Esophagus squamous epithelium (tissue), 4 donors: ENCODE results near the gene GNAL.

Source experiments
- POLR2A ChIP-seq, 4 donors: fragments of 450-650 bp; IDR thresholded peaks; one replicate each; pipeline ENCODE4 v1.6.1; 2017; ENCODE audit warnings: antibody characterized with exemption in 4 of 4, mild to moderate bottlenecking in 4 of 4, moderate library complexity in 3 of 4
- TF ChIP-seq, protein P1 (sequence below), 6 experiments: fragments of 450-650 bp in 4 of 6; fragments of 200-600 bp in 2 of 6; sonication (generic) in 2 of 6; IDR thresholded peaks; one replicate each; pipeline ENCODE4 v1.5.1; 2016 to 2019; ENCODE audit warnings: antibody characterized with exemption in 6 of 6, mild to moderate bottlenecking in 4 of 6, moderate library complexity in 4 of 6

DNA sequence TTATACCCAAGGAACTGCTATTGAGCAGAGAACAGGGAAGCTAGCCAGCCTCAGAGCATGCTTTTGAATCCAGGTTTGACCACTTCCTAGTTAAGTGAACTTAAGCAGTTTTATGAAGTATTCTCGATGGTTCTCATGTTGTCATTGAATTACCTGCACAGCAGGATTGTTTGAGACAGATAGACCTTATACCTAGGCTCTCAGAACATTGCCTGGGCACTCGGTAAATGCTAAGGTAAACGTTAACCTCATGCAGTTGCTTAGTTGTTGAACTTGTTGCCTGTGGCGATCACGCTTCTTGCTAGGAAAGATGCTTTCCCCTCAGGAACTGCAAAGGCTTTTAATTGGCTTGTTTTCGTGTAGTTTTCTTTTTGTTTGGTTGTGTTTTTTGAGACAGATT is 128.2 kb downstream of the GNAL start:
- TF ChIP-seq POLR2A (IDR thresholded peaks at IDR 0.05) = no peak
- TF ChIP-seq, protein P1, sequence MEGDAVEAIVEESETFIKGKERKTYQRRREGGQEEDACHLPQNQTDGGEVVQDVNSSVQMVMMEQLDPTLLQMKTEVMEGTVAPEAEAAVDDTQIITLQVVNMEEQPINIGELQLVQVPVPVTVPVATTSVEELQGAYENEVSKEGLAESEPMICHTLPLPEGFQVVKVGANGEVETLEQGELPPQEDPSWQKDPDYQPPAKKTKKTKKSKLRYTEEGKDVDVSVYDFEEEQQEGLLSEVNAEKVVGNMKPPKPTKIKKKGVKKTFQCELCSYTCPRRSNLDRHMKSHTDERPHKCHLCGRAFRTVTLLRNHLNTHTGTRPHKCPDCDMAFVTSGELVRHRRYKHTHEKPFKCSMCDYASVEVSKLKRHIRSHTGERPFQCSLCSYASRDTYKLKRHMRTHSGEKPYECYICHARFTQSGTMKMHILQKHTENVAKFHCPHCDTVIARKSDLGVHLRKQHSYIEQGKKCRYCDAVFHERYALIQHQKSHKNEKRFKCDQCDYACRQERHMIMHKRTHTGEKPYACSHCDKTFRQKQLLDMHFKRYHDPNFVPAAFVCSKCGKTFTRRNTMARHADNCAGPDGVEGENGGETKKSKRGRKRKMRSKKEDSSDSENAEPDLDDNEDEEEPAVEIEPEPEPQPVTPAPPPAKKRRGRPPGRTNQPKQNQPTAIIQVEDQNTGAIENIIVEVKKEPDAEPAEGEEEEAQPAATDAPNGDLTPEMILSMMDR (IDR thresholded peaks at IDR 0.05) = no peak
